BJ (cell line): ENCODE results near the gene NAA15. TPM values are rescaled to one million over a fixed set of nuclear protein-coding genes. Genes with fewer than 3 reads are reported as not detected.

Source experiments
- CTCF ChIA-PET: fragments of 350-600 bp; formaldehyde crosslinking; extraction: SDS; loops from one replicate; lab custom pipeline; 2021; ENCODE audit warnings: antibody characterized with exemption, inconsistent platforms; lab: Yijun Ruan, JAX
- POLR2A ChIA-PET: fragments of 300-600 bp; sonication (Branson Sonifier 250); formaldehyde crosslinking; extraction: SDS; loops from one replicate; lab custom pipeline; 2021; ENCODE audit warnings: antibody characterized with exemption; lab: Charles Lee
- DNase-seq: peaks from one replicate; pipeline ENCODE4 v3.0.0-alpha.2; 2011; ENCODE audit warnings: low read depth
- H3K27me3 ChIP-seq: 2 replicates; pipeline ENCODE4 v1.6.0; 2011; ENCODE audit warnings: low read length; ENCODE audit not compliant: control insufficient read depth, insufficient read depth
- H3K36me3 ChIP-seq: 2 replicates; pipeline ENCODE4 v1.5.1; 2011; ENCODE audit warnings: low read length; ENCODE audit not compliant: control insufficient read depth, insufficient read depth
- H3K4me3 ChIP-seq: 2 replicates; pipeline ENCODE4 v1.5.1; 2011; ENCODE audit warnings: low read depth, mild to moderate bottlenecking, control low read depth, low read length
- CTCF ChIP-seq: IDR thresholded peaks from 2 replicates; pipeline ENCODE4 v1.5.1; 2011; ENCODE audit warnings: low read depth, mild to moderate bottlenecking, control low read depth, inconsistent platforms, low read length, moderate library complexity; ENCODE audit not compliant: insufficient read depth
- polyA plus RNA-seq: library from polyadenylated mRNA; depleted of rRNA; stranded (reverse); fragments of >200 nt; gene quantifications from 2 replicates; pipeline ENCODE4 v1.2.3, GENCODE V29; 2011

NAA15 gene
- polyA plus RNA-seq, 1 experiment = 5.3 TPM

GRCh38 chr4:139274790-139275189, 26.5 kb upstream of the NAA15 start:
- CTCF ChIA-PET = no interaction called here
- H3K36me3 ChIP-seq = no peaks in the 10 kb centered on the region
- POLR2A ChIA-PET = interaction anchor here (0.6 kb wide), 1 partner anchor 181 kb away, joined by 3 read pairs; no protein-coding TSS in a partner anchor
- TF ChIP-seq CTCF = no peak
- no peaks in the 10 kb centered on the region for H3K27me3 ChIP-seq
- no peak for DNase-seq
- no peak overlapping the region for H3K4me3 ChIP-seq

GRCh38 chr4:139275281-139275735, 26.0 kb upstream of the NAA15 start:
- Histone ChIP-seq H3K27me3 (no peaks in the 10 kb centered on the region), H3K36me3 (no peaks in the 10 kb centered on the region), H3K4me3 (no peak overlapping the region)
- no peak for DNase-seq
- CTCF ChIA-PET = interaction anchor here (1.2 kb wide), 1 partner anchor 19 kb away, joined by 3 read pairs; no protein-coding TSS in a partner anchor
- no peak for TF ChIP-seq CTCF
- POLR2A ChIA-PET = interaction anchor here (0.6 kb wide), 1 partner anchor 180 kb away, joined by 3 read pairs; no protein-coding TSS in a partner anchor

- H3K27me3 ChIP-seq = no peaks in the 10 kb centered on the region
- CTCF ChIA-PET = no interaction called here
- POLR2A ChIA-PET = no interaction called here
- H3K36me3 ChIP-seq = no peaks in the 10 kb centered on the region
- H3K4me3 ChIP-seq = no peak overlapping the region
- TF ChIP-seq CTCF = no peak
- DNase-seq = no peak
These were observed 22.8 kb upstream of the NAA15 start for GRCh38 chr4:139278485-139278884.

- no peak for TF ChIP-seq CTCF
- no peaks in the 10 kb centered on the region for H3K27me3 ChIP-seq
- ChIA-PET POLR2A (no interaction called here), CTCF (interaction anchor here (1.7 to 2.1 kb wide), 2 partner anchors 11 to 28 kb away, joined by 4 to 6 read pairs; no protein-coding TSS in a partner anchor)
- no peak for DNase-seq
- H3K36me3 ChIP-seq = no peaks in the 10 kb centered on the region
- peak overlapping the region; percentile 59 for H3K4me3 ChIP-seq
These were observed 22.2 kb upstream of the NAA15 start for GRCh38 chr4:139278912-139279759.
